ACC112 (cell line): ENCODE results near the gene C13orf46.

Experiments
- H2AFZ ChIP-seq: fragments of 200-600 bp; sonication (generic); one replicate; pipeline ENCODE4 v1.6.0; 2017; ENCODE audit warnings: antibody characterized with exemption, low read length; ENCODE audit not compliant: unreplicated experiment
- H3K27ac ChIP-seq: fragments of 200-600 bp; sonication (generic); 2 replicates; pipeline ENCODE4 v1.5.1; 2014; ENCODE audit warnings: low read depth, mild to moderate bottlenecking, antibody characterized with exemption, low read length, moderate library complexity
- H3K27me3 ChIP-seq: fragments of 200-600 bp; sonication (generic); 2 replicates; pipeline ENCODE4 v1.6.1; 2014; ENCODE audit warnings: mild to moderate bottlenecking, antibody characterized with exemption, low read length, moderate library complexity, mixed read lengths; ENCODE audit not compliant: insufficient read depth
- H3K36me3 ChIP-seq: fragments of 200-600 bp; sonication (generic); 2 replicates; pipeline ENCODE4 v1.6.1; 2016; ENCODE audit warnings: mild to moderate bottlenecking, antibody characterized with exemption, low read length, moderate library complexity, mixed read lengths; ENCODE audit not compliant: insufficient read depth
- H3K4me1 ChIP-seq: fragments of 200-600 bp; sonication (generic); one replicate; pipeline ENCODE4 v1.6.1; 2016; ENCODE audit warnings: low read length, mixed read lengths; ENCODE audit not compliant: insufficient read depth, unreplicated experiment, control insufficient read depth
- H3K4me3 ChIP-seq: fragments of 200-600 bp; sonication (generic); 2 replicates; pipeline ENCODE4 v1.5.1; 2014; ENCODE audit warnings: mild to moderate bottlenecking, low read depth, low read length
- H3K79me2 ChIP-seq: fragments of 200-600 bp; sonication (generic); one replicate; pipeline ENCODE4 v1.6.0; 2016; ENCODE audit warnings: low read length; ENCODE audit not compliant: control insufficient read depth, unreplicated experiment, insufficient read depth

C13orf46 gene

GRCh38 chr13:113941571-113942191 lies 32.2 kb downstream of the C13orf46 start:
- Histone ChIP-seq H2AFZ (no peak overlapping the region), H3K79me2 (no peaks in the 10 kb centered on the region), H3K36me3 (no peaks in the 10 kb centered on the region), H3K27me3 (no peaks in the 10 kb centered on the region), H3K4me1 (no peaks in the 10 kb centered on the region), H3K4me3 (no peak overlapping the region), H3K27ac (no peak overlapping the region)

GRCh38 chr13:113939944-113940297 lies 34.0 kb downstream of the C13orf46 start:
- no peak overlapping the region for H2AFZ ChIP-seq
- H3K36me3 ChIP-seq: no peaks in the 10 kb centered on the region
- H3K79me2 ChIP-seq: no peaks in the 10 kb centered on the region
- H3K4me3 ChIP-seq: no peak overlapping the region
- H3K27ac ChIP-seq: no peak overlapping the region
- no peaks in the 10 kb centered on the region for H3K27me3 ChIP-seq
- H3K4me1 ChIP-seq: no peaks in the 10 kb centered on the region

- Histone ChIP-seq H3K79me2 (no peaks in the 10 kb centered on the region), H3K36me3 (no peaks in the 10 kb centered on the region), H2AFZ (no peak overlapping the region), H3K4me3 (no peak overlapping the region), H3K27me3 (no peaks in the 10 kb centered on the region), H3K27ac (no peak overlapping the region), H3K4me1 (no peaks in the 10 kb centered on the region)
Measured at GRCh38 chr13:113939129-113939943, 34.5 kb downstream of the C13orf46 start.

GRCh38 chr13:113938716-113939115 lies 35.2 kb downstream of the C13orf46 start:
- H2AFZ ChIP-seq: no peak overlapping the region
- H3K27ac ChIP-seq: no peak overlapping the region
- H3K27me3 ChIP-seq: no peaks in the 10 kb centered on the region
- H3K36me3 ChIP-seq: no peaks in the 10 kb centered on the region
- no peaks in the 10 kb centered on the region for H3K79me2 ChIP-seq
- no peak overlapping the region for H3K4me3 ChIP-seq
- H3K4me1 ChIP-seq: no peaks in the 10 kb centered on the region

GRCh38 chr13:113938246-113938645 lies 35.6 kb downstream of the C13orf46 start:
- Histone ChIP-seq H3K27me3 (no peaks in the 10 kb centered on the region), H3K4me3 (no peak overlapping the region), H3K4me1 (no peaks in the 10 kb centered on the region), H3K79me2 (no peaks in the 10 kb centered on the region), H3K27ac (no peak overlapping the region), H3K36me3 (no peaks in the 10 kb centered on the region), H2AFZ (no peak overlapping the region)

GRCh38 chr13:113937527-113938180 lies 36.2 kb downstream of the C13orf46 start:
- Histone ChIP-seq H2AFZ (no peak overlapping the region), H3K4me1 (no peaks in the 10 kb centered on the region), H3K36me3 (no peaks in the 10 kb centered on the region), H3K27ac (no peak overlapping the region), H3K79me2 (no peaks in the 10 kb centered on the region), H3K27me3 (no peaks in the 10 kb centered on the region), H3K4me3 (no peak overlapping the region)

- Histone ChIP-seq H3K4me3 (no peak overlapping the region), H2AFZ (no peak overlapping the region), H3K79me2 (no peaks in the 10 kb centered on the region), H3K4me1 (no peaks in the 10 kb centered on the region), H3K27me3 (no peaks in the 10 kb centered on the region), H3K36me3 (no peaks in the 10 kb centered on the region), H3K27ac (no peak overlapping the region)
Measured at GRCh38 chr13:113937073-113937472, 36.8 kb downstream of the C13orf46 start.

- Histone ChIP-seq H3K27me3 (no peaks in the 10 kb centered on the region), H3K4me1 (no peaks in the 10 kb centered on the region), H3K4me3 (no peak overlapping the region), H3K36me3 (no peaks in the 10 kb centered on the region), H3K79me2 (no peaks in the 10 kb centered on the region), H3K27ac (no peak overlapping the region), H2AFZ (no peak overlapping the region)
Measured at GRCh38 chr13:113936166-113936965, 37.5 kb downstream of the C13orf46 start.

- Histone ChIP-seq H3K4me3 (no peak overlapping the region), H3K27me3 (no peaks in the 10 kb centered on the region), H3K27ac (no peak overlapping the region), H3K4me1 (no peaks in the 10 kb centered on the region), H2AFZ (no peak overlapping the region), H3K79me2 (no peaks in the 10 kb centered on the region), H3K36me3 (no peaks in the 10 kb centered on the region)
Measured at GRCh38 chr13:113935001-113935844, 38.7 kb downstream of the C13orf46 start.

GRCh38 chr13:113934576-113934975 lies 39.3 kb downstream of the C13orf46 start:
- Histone ChIP-seq H3K79me2 (no peaks in the 10 kb centered on the region), H2AFZ (no peak overlapping the region), H3K4me1 (peaks cover 1% of the 10 kb centered on the region), H3K27me3 (no peaks in the 10 kb centered on the region), H3K27ac (no peak overlapping the region), H3K36me3 (no peaks in the 10 kb centered on the region), H3K4me3 (no peak overlapping the region)
